ENCODE results near the gene ANKRD36C.
A peak's percentile ranks its signal among the peaks of the same experiment; 100 is the strongest.
"Not testable (repeated sequence)": the region's sequence is repeated elsewhere in the genome, so short reads cannot be mapped to it uniquely, and the experiment has no call there.

ANKRD36C gene

DNA sequence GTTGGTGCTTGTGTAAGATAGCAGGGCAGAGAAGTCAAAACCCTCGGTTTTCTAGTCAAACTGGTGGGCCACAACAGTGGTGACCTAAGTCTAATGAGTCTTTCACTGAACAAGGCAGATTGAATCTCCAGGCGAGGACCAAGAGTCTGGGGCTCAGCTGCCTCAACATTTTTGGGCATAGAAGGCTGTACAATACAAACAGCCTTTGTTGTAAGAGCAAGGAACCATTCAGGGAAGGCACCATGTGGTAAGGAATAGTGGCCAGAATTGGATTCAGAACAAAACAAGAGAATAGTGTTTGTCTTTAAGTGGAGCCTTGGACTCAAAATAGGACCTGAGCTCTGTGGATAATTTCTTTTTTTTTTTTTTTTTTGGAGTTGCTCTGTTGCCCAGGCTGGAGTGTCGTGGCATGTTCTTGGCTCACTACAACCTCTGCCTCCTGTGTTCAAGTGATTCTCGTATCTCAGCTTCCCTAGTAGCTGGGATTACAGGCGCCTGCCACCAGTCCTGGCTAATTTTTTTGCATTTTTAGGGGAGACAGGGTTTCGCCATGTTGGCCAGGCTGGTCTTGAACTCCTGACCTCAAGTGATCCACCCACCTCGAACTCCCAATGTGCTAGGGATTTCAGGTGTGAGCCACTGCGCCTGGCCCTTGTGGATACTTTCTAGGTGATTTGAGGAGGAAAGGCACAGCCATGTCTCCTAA is 20.6 kb upstream of the ANKRD36C start:
- ATAC-seq: not testable (repeated sequence)

DNA sequence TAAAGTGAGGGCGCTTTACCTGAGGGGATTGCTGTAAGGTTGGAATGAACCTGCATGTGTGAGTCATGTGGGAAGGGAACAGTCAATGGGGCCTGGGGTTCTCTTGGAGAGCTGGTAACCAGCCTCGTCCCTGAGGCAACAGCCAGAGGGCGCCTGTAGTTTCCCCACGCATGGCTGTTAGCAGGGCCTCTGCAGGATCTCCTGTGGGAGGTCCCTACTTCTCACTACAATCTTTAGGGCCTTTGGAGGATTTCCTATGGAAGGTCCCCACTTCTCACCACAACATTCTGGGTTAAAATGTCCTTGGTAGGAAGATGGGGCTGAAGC is 19.5 kb upstream of the ANKRD36C start:
- peak; percentile 75 for ATAC-seq

DNA sequence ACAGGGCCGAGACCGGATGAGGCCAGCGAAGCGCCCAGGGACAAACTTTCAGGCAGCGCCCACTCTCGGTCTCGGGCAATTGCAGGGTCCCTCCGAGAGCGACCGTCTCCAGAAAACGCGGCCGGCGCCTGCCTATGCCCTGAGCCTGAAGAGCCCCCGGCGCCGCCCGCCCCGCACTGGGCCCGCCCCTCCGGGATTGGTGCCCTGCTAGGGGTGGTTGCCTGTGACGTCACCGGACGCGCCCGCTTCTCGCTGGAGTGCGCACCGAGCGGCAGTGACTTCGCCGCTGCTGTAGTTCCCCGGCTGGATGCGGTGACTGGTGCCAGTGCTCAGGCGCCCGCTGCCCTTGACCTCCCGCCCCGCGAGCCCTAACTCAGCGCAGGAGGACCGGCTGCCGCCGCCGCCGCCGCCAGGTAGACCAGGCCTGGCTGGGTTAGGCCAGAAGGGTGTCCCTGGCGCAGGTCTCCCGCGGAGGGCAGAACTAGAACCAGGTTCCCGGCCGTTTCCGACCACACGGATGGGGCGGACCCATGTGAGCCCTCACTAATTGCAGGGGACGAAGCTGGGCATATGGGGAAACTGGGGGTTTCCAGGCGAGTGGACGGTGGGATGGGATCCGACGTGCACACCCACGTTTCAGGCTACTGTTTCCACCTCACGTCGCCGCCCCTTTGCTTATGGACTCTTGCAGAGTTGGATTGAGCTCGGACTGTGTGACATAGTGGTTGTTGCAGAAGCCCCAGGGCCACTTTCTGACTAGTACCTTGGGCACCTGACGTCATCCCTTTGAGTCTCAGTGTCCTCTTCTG is 18.9 kb upstream of the ANKRD36C start:
- ATAC-seq: peak; percentile 99

DNA sequence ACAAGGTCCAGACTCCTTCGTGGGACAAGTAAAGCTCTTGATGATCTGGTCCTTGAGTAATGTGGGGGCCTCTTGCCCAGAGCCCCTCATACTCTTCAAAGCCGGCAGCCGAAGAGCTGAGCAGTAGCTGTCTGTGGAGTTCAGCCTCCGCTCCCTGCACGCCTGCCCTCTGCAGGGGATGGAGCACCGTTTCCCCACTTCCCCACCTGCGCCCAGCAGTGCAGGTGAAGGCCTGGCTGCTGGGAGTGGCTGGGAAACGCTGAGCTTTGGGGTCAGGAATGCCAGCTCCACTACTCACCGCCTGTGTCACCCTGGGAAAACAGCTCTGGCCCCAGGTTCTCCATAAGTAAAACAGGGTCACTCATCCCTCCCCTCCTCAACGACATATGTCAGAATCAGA is 18.2 kb upstream of the ANKRD36C start:
- peak; percentile 27 for ATAC-seq

DNA sequence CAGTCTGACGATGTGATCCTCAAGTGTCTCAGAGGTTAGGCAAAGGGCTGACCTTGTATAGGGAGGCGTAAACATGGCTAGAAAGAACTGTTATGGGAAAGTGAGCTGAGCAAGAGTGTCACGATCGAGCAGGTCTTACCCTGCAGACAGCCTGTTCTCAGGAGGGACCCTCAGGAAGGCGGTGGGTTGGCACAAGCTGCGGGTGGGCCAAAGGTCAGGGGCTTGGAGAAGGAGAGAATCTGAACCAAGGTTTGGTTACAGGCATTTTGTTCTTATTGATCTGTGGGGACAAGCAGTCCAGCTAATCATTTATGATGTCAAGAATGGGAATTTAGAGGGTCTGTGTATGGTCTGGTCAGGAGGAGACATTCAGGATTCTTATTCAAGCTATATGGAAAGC is 16.4 kb upstream of the ANKRD36C start:
- ATAC-seq: not testable (repeated sequence)

DNA sequence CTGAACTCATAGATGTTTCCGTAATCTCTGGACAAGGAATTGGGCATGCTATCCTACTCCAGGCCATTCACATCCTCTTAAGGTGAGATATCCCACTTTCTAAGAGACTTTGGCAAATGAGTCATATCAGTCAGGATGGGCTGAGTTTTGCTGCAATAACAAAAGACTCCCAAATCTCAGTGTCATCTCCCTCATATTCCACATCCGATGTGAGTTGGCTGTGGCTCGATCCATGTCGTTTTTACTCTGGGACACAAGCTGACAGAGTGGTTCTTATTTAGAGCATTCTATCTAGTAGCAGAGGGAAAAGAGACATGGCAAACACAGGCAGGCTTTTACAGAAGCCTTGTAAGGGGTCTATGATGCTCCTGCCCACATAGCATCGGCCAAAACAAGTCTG is 14.6 kb upstream of the ANKRD36C start:
- not testable (repeated sequence) for ATAC-seq

DNA sequence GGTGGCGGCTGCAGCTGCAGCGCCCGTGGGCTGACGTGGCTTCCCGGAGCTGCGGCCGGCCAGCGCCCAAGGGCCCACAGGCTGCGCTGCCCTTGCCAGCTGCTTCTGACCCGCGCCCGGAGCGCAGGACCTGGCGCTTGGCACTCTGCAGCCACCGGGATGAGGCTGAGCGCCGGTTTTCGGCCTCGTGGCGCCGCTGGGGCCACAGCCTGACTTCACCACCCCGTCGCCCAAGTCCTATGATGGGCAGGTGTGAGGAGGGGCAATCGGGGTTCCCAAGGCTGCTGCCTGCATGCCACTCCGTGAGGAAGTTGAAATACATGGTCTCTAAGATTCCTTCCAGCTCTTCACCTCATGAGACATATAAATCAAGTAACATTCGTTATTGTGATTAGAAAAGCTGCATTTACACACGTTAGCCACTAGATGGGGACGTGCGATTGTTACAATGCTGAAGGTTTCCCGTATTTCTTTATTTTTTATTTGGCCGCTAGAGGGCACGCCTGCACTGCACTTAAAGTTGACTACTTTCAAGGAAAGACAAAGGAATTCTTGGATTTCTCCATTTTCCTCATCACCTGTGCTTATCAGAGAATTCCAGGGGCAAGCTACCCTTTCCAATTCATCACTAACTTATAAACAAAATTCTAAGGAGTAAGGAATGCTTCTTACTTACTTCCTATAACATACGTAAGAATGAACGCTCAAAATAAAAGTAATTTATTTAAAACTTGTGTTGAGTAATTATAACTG is 1.1 kb upstream of the ANKRD36C start:
- ATAC-seq: peak; percentile 77

DNA sequence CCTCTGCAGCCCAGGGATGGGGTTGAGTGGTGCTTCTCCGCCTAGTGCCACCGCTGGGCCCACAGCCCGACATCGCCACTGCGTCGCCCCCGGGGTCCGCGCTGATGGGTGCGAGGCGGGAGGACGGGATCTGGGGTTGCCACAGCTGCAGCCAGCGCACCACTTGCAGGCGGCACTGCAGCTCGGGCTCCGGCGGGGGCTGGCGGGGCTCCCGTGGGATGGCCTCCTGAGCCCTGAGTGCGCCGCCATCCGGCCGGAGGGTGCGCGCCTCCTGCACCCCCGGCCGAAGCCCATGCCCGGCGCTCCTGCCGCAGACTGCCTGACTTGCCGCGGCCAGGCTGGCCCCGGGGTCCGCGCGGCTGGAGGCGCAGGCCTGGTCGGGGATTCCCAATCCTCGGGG is 478 bp upstream of the ANKRD36C start:
- peak; percentile 82 for ATAC-seq

DNA sequence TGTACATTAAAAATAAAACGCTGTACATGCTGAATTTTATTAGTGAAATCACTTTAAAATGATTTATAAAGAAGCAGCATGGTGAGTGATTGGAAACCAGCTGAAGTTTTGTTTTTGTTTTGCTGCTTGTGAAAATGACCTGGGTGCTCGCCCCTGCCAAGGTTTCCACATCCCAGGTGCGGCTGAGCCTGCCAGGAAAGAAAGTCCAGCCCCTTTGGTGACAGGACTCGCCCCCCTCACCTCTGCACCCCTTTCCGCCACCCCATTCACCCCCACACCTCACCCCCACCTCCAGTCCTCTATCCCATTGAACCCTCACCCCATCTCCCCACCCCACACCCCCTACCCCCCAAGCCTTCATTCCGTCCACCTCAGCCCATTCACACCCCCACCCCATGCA is 740 bp downstream of the ANKRD36C start:
- not testable (repeated sequence) for ATAC-seq

DNA sequence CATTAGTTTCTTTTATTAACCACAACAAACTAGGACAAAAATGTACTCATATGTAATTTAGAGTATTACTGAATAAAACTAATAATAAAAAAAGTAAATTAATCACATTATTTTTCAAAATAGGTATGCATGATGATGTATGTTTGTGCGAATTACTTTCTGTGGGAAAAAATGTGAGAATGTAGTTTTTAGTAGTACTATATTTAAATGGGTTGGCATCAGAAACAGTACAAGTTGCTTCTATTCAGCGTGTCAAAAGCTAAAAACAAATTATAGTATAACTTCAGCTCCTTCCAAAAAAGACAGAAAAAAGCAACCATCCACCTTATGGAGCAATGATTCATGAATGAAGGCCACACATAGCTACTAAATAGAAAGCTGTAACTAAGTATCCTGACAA is 40.0 kb downstream of the ANKRD36C start:
- not testable (repeated sequence) for ATAC-seq

DNA sequence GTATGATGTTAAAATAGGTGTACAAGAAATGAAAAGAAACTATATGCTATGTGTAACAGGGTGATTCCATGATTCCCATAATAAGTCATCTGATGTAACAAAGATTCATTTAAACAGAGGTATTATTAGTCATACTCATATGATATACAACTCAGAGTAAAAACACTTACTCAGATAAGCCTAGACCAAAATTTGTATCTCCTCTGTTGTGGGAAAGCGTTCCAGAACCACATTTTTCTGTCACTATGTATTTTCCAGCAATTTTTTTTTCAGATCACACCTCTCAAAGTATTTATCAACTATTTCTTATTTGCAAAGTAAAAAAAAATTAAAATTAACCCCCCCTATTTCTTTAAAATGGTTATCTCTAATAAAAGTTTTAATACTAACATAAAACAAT is 43.6 kb downstream of the ANKRD36C start:
- ATAC-seq: not testable (repeated sequence)

DNA sequence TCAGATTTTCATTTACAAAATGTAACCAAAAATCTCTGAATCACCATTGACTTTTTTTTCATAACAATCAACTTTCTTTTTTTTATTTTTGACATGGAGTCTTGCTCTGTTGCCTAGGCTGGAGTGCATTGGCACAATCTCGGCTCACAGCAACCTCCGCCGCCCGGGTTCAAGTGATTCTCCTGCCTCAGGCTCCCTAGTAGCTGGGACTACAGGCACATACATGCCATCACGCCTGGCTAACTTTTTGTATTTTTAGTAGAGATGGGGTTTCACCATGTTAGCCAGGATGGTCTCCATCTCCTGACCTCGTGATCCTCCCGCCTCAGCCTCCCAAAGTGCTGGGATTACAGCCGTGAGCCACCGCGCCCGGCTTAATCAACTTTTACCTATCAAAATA is 51.7 kb downstream of the ANKRD36C start:
- ATAC-seq: not testable (repeated sequence)

DNA sequence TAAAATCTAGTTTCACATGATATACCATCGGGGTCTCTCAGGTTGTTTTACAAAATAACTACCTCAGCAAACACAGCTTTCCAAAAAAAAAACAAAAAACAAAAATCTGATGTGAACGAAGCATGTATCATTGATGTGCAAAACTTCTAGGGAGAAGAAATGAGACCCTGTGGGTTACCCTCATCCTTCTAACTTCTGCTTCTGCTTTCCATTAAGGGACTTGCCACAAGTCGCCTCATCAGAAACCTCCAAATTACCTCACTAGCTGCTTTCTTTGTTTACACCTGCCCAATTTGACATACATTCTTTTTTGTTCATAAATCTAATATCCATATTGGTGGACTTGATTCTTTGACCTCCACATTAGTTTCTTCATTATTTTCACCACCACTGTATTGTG is 60.9 kb downstream of the ANKRD36C start:
- ATAC-seq: not testable (repeated sequence)

DNA sequence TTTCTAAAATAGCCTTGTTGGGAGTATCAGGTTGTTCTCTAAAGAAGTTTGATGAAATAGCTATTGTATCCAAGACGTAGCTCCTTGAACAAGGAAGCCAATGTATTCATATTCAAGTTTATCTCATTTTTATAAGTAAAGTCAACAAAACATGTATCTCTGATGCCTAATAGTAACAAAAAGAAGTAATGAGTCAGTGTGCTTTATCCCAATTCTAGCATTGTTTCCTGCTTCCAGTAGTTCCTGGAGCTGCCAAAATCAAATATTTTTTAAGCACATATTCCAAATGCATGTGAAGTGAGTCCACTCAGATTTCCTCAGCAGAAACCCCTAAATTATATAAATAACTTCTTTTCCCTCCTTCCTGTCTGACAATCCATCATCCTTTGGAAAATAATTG is 74.6 kb downstream of the ANKRD36C start:
- ATAC-seq: not testable (repeated sequence)

DNA sequence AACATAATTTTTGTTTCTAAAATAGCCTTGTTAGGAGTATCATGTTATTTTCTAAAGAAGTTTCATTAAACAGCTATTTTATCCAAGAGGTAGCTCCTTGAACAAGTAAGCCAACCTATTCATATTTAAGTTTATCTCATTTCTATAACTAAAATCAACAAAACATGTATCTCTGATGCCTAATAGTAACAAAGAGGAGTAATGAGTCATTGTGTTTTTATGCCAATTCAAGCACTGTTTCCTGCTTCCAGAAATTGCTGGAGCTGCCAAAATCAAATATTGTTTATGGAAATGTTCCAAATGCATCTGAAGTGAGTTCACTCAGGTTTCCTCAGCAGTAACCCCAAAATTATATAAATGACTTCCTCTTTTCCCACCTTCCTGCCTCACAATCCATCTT is 76.5 kb downstream of the ANKRD36C start:
- not testable (repeated sequence) for ATAC-seq

DNA sequence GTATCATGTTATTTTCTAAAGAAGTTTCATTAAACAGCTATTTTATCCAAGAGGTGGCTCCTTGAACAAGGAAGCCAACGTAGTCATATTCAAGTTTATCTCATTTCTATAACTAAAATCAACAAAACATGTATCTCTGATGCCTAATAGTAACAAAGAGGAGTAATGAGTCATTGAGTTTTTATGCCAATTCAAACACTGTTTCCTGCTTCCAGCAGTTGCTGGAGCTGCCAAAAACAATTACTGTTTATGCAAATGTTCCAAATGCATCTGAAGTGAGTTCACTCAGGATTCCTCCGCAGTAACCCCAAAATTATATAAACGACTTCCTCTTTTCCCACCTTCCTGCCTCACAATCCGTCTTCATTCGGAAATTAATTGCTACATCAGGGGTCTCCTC is 80.2 kb downstream of the ANKRD36C start:
- peak; percentile 49 for TF ChIP-seq ISL1 (CRISPR knock-in tag; IDR thresholded peaks at IDR 0.05)
- ATAC-seq: not testable (repeated sequence)

DNA sequence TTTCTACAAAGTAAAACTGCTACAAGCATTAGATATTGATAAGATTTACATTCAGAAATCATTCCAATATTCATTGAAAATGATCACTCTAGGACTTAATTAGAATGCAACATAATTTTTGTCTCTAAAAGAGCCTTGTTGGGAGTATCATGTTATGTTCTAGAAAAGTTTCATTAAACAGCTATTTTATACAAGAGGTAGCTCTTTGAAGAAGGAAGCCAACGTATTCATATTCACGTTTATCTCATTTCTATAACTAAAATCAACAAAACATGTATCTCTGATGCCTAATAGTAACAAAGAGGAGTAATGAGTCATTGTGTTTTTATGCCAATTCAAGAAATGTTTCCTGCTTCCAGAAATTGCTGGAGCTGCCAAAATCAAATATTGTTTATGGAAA is 97.2 kb downstream of the ANKRD36C start:
- not testable (repeated sequence) for ATAC-seq

DNA sequence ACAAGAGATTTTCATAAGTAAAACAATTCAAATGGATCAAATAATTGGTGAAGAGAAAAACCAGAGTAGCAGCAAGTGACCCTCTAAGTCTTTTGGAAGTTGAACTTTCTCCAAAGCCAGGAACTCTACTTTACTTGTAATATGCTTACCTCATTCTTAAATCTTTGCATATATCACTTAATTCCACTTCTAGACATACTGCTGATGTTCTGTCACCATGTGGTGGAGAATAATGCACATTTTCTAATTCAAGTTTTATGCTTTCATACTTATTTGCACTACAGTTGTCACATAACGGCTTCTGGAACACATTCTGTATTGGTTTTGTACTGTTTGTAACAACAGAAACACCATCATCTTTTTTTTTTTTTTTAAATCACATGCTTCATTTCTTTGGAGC is 123.7 kb downstream of the ANKRD36C start:
- ATAC-seq: not testable (repeated sequence)

DNA sequence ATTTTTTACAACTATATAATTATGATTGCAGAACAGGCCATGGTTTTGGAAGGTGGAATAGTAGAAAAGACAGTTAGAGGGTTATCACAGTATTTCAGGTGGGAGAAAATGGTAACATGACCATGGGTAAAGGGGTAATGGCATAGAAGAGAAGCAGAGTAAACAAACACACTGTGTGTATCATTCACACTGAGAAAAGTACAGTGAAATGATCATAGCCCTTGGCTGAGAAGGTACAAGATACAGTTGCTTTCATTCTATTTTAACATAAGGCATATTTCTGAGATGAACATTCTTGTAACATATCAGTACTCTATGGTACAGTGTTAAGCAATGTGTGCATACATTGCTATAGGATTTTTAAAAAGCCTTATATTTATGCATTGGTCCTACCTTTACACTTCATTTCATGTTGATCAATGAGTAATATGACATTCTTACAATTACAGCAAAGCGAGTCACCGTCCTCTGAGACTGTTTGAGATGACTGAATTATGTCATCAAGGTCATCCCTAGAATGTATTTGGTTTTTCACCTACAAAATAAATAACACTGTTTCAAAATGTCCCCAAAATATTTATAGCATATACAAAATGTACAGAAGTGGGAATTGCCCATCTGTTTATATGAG is 124.5 kb downstream of the ANKRD36C start:
- ATAC-seq: not testable (repeated sequence)

DNA sequence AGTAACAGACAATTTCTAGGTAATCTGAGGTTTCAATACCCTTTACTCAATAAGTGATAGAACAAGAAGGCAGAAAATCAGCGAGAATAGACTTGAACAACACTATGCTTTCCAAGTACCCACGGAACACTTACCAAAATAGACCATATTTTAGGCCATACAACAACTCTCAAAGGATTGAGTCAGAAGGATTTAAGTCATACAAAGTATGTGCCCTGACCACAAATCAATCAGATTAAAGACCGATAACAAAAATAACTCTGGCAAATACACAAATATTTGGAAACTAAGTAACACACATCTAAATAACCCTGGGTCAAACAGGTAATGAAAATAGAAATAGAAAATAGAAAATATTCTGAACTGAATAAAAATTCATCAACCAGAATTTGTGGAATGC is 129.5 kb downstream of the ANKRD36C start:
- ATAC-seq: not testable (repeated sequence)
